ENCODE data around the gene LAMA4.

Gene LAMA4

DNA sequence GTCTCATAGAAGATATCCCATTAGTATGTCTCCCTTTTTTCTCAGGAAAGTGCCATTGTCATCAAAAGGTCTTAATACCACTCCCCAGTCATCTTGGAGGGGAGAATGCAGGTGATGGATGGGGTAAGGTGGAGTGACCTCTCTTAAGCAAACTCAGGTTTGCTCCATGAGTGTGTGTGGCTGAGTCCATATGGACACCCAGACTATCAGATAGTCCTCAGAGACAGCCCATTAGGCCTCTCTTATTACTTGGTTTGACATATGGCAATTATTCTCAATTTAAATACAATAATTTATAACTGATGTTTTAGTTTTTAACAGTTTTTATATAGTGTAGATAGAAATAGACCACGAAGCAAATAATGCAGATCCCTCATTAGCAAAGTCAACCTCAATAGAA lies 23.2 kb downstream of the LAMA4 start:
- no peak overlapping the region for H3K27ac ChIP-seq
- TF ChIP-seq, protein P1, sequence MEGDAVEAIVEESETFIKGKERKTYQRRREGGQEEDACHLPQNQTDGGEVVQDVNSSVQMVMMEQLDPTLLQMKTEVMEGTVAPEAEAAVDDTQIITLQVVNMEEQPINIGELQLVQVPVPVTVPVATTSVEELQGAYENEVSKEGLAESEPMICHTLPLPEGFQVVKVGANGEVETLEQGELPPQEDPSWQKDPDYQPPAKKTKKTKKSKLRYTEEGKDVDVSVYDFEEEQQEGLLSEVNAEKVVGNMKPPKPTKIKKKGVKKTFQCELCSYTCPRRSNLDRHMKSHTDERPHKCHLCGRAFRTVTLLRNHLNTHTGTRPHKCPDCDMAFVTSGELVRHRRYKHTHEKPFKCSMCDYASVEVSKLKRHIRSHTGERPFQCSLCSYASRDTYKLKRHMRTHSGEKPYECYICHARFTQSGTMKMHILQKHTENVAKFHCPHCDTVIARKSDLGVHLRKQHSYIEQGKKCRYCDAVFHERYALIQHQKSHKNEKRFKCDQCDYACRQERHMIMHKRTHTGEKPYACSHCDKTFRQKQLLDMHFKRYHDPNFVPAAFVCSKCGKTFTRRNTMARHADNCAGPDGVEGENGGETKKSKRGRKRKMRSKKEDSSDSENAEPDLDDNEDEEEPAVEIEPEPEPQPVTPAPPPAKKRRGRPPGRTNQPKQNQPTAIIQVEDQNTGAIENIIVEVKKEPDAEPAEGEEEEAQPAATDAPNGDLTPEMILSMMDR (IDR thresholded peaks at IDR 0.05), result no peak
- no peak for TF ChIP-seq ZFX (IDR thresholded peaks at IDR 0.05; ENCODE audit: borderline replicate concordance)

DNA sequence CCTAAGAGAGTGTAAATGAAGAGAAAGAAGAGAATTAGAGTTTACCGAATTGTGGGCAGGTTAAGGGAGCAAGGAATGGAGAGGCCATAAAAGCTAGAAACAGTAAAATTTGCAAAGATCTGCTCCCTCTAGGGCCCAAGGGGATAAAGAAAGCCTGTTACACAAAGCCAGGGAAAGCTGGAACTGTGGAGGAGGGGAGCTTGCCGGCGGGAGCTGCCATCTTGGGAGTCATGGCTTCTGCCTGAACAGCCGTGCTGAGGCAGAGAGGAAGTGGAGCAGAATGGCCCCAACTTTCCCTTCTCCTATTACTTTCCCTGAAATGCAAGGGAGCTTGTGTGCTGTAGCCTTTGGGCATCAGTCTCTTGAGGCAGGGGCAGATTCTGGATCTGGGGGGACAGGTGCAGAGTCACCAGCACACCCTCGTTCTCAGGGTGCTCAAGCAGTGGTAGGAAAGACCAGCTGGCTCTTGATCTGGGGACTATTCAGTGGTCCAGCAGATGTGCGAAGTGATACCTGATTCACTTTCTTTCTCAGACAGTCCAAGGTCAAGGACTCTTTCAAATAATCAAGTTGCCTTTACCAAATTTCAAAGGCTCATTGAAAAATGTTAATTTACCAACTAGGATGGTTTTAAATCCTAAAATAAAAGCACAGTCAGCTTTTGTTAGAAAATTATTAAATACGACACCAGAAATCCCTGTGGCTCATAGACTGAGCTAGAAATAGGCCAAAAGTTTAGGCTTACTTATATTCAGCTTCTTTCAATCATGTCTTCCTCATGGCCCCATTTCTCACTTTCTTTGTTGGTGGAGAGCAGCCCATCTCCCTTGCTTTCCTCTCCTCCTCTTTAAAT lies 25.7 kb downstream of the LAMA4 start:
- TF ChIP-seq ZFX (IDR thresholded peaks at IDR 0.05; ENCODE audit: borderline replicate concordance), result no peak
- TF ChIP-seq, protein P1 (IDR thresholded peaks at IDR 0.05), result no peak
- H3K27ac ChIP-seq, result no peak overlapping the region

DNA sequence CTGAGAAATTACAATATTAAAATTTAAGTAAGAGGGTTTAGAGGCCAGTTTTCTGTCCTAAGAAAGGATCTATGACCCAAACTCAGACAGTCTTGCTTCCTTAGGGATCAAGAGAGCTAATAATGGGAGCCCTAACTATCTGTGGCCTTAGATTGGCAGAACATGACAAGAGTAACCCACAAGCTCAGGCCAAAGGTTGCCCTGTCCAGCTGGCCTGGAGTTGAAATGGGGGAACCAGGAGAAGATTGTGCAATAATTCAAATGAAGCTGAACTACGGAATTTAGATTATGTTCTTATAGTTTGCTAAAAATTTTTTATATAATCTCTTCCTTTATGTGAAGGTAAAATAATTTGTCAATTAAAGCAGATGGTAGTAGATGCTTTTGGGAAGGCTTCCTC lies 26.4 kb downstream of the LAMA4 start:
- TF ChIP-seq, protein P1 (IDR thresholded peaks at IDR 0.05), result no peak
- no peak for TF ChIP-seq ZFX (IDR thresholded peaks at IDR 0.05; ENCODE audit: borderline replicate concordance)
- no peak overlapping the region for H3K27ac ChIP-seq

DNA sequence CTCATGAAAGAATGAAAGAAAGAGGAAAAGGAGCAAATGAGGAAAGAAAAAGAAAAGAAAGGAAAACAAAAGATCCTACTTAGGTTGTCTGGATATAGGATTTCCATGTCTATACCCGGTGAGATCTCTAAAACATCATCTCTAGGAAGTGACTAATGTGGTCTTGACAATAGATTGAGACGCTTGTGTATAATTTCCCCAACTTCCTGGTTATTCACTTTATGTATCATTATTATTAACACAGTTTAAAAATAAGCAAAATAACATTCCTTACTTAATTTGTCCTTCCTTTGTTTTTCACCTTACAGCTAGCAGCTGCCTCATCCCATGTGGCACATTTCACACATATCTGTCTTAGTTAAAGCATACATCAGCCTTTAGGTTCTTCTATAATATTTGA lies 27.0 kb downstream of the LAMA4 start:
- no peak overlapping the region for H3K27ac ChIP-seq
- no peak for TF ChIP-seq ZFX (IDR thresholded peaks at IDR 0.05; ENCODE audit: borderline replicate concordance)
- TF ChIP-seq, protein P1 (IDR thresholded peaks at IDR 0.05), result no peak

DNA sequence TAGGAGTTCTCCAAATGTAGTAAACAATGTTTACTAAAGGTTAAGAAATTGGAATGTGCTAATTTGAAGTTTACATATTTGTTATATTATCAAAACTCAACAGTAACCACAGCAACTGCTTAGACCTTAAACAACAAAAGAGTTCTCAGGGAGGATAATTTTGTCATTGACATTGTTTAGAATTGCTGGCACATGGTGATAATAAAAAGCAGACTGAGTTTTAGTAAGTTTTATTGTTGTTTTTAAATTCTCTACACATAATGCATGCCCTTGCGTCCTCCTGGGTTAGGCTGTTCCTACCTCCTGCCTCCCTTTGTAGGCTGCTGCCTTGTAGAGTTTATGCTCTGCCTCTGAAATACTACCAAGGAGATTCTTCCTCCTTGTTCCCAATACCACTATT lies 28.7 kb downstream of the LAMA4 start:
- H3K27ac ChIP-seq, result no peak overlapping the region

DNA sequence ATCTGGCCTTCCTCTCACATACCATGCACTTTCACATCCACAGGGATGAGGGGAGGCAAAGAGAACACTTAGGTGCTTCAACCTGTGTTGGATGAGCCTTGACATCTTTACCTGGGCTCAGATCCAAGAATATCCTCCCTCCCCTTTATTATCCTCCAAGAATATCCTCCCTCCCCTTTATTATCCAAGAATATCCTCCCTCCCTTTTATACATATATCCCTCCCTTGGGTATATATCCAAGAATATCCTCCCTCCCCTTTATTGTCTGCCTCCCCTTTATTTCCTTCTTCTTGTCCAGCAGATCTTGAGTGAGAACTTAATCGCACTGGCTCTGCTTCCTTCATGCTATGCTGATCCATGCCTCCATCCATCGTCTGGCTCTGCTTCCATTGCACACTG lies 30.3 kb downstream of the LAMA4 start:
- no peak overlapping the region for H3K27ac ChIP-seq
- TF ChIP-seq, protein P1 (IDR thresholded peaks at IDR 0.05), result no peak
- TF ChIP-seq ZFX (IDR thresholded peaks at IDR 0.05; ENCODE audit: borderline replicate concordance), result no peak

More for the DNA sequence above, 28.7 kb downstream of the LAMA4 start:
- TF ChIP-seq, protein P1 (IDR thresholded peaks at IDR 0.05), result no peak
- no peak for TF ChIP-seq ZFX (IDR thresholded peaks at IDR 0.05; ENCODE audit: borderline replicate concordance)

DNA sequence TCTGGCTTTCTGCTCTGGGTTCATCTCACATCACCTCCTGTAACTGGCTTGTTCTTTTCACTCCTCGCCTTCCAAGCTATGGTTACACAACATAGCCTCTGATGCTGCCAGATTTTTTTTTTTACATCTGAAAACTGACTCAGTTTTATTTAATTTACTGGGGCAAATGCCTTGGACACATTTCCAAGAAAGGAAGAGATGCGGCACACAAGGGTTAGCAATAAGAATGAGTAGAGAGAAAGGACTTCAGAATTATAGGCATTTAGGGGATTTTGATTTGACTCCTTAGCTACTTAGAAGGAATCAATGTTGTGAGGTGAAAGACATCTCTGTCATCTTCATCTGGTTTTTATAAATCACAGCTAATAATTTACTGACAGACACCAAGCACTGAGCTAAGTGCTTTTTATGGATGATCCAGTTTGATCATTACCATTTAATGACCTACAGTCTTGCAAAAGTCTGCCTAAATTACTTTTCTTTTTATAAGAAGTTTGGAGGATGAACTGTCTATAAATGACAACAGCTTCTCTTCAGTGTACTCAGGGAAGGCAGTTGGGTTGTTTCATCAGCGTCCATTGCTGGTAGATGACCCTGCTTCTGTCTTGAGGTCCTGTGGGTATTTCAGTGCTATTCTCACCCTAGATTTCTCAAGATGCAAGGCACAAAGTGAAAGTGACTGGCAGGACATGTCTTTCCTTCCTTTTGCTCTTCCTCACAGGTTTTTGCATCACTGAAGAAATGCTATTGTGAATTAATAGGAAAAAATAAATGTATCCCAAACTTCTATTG lies 31.1 kb downstream of the LAMA4 start:
- TF ChIP-seq, protein P1 (IDR thresholded peaks at IDR 0.05), result no peak
- TF ChIP-seq ZFX (IDR thresholded peaks at IDR 0.05; ENCODE audit: borderline replicate concordance), result no peak

More for the DNA sequence above, 31.1 kb downstream of the LAMA4 start:
- no peak overlapping the region for H3K27ac ChIP-seq
